ENCODE measurements around the gene HELZ2.

Gene HELZ2

DNA sequence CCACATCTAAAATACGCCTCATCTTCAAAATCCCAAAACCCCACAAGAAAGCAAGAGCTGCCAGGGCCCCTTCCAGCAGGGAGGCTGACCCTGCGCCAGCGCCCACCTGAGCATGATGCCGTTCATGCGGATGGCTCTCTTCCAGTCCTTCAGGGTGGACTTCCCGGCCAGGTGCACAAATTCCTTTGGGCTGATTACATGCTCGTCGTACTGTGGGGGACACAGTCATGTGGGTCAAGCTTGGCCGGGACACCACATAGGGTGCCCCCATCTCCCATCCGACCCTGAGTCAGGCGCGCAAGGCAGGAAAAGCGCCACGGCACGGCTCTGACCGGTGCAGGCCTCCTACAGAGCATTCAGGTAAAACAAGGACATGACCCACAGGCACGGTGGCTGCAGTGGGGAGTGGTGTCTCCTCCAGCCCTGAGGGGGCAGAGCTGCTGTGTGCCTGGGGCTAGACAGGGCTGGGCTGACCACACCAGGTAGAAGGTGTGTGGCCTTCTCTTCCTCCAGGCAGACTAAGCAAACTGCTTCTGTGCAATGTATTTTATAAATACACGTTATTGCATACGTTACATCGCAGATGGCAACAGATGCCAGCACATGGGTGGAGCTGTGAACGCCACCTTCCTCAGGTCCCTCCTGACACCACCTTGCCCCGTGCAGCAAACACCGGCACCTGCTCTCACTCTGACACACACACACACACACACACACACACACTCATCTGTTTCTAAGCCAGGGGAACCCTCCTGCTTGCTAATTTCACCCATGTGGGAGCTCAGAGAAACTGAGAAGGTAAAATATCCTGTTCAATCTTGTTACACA is 23.8 kb upstream of the HELZ2 start:
- no peak for DNase-seq (ENCODE audit: low read depth)

DNA sequence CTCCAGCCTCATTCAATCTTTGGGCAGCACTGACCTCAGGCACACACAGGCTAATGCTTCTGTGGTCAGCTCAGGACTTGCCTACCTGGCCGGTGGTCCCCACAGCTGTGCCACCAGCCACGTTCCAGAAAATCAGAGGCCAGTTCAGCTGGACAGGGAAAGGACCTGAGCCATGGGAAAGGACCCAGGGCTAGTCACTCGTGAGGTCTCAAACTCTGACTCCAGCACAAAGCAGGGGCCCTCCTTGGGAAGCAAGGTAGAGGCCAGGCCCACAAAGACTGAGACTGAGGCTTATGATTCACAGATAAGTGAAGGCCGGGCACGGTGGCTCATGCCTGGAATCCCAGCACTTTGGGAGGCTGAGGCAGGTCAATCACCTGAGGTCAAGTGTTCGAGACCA is 22.4 kb upstream of the HELZ2 start:
- no peak for DNase-seq (ENCODE audit: low read depth)

DNA sequence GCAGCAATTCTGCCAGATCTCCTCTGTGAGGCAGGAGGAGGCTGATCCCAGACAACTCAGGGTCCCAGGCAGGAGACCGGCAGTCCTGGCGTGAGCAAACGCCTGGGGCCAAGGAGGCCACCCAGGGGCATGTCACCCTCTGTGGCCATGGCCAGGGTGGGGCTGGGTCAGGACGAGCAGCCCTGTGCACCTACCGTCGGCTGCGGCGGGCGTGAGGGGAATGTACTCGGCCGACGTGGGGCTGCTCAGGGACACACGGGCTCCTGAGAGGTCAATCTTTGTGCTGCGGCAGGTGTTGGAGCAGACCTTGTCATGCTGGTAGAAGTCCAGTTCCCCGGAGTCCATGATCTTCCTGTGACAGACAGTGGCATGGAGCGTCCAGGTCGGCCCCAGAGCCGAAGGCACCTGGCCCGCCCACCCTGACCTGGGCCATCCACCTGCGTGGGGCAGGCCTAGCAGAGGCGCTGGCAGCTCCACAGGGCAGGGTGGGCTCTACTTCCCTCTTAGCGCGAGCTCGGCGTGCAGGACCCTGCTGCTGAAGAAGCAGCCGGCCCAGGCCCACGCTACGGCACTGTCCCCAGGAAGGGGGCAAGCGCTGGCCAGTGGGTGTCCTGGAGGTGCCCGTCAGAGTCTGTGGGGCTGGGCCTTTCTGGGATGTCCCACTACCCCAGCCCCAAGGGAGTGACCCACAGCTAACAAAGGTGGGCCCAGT is 21.5 kb upstream of the HELZ2 start:
- no peak for DNase-seq (ENCODE audit: low read depth)

GRCh38 chr20:63594043-63594561 is 20.1 kb upstream of the HELZ2 start:
- no peak for DNase-seq (ENCODE audit: low read depth)

DNA sequence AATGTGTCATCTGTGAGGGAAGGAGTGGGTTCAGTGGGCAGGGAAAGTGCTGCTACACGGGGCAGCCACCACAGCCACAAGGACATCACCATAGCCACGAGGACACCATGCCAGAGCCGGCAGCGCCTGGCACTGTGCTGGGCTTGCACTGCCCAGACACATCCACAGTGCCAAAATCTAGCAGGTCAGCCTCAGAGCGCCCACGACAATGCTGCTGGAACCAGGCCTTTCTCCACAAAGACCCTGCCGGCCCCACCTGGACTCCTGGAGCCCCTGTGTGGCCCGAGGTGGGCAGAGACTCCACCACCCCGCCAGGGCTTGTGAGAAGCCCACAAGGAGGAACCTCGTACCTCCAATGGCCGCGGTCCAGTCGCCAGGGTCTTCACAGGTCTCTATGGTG is 18.6 kb upstream of the HELZ2 start:
- no peak for DNase-seq (ENCODE audit: low read depth)

GRCh38 chr20:63591786-63592355 is 17.8 kb upstream of the HELZ2 start:
- no peak for DNase-seq (ENCODE audit: low read depth)

DNA sequence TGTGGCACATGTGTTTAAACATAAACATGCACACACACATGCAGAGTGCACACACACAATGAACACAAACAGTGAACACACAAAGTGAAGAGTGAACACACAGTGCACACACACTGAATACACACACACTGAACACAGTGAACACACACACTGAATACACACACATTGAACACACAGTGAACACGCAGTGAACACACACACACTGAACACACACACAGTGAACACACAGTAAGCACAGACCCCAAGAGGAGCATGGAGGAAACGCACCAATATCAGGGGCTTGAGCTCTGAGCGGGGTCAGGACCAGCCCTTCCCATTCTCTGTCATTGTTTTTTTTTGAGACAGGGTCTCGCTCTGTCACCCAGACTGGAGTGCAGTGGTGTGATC is 17.1 kb upstream of the HELZ2 start:
- no peak for DNase-seq (ENCODE audit: low read depth)

DNA sequence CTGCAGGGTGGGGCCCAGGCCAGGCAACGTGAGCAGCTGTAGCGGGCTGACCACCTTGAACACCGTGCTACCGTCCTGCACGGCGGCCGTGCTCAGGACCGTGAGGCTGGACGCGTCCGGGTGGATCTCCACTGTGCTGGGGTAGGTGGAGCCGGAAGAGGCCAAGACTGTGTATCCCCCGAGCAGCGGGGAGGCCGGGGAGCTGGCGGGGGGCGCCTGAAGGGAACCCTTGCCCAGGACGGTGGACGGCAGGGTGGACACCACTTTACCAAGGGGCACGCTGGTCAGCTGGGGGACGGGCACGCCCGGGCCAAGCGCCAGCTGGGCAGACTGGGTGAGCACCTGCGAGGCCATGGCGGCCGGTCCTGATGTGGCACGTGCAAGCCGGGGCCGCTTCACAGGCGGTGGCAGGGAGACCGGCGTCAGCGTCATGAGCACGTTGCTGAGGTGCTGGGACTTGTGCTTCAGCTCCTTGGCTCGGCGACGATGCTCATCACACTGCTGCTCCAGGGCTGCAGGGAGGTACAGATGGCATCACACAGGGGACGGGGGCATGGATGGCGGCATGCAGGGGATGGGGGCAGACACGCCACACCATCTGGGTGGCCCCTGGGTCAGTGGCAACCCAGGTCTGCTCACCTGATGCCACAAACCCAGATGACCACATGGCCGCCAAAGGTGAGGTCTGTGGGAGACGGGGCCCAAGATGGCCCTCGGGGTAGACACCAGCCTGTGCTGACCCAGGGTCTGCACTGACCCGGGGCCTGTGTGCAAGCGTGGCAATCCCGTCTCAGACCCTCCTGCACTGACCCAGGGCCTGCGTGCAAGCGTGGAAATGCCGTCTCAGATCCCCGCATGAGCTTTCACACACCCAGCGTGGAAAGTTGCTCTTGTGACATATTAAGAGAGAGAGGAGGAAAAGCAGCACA is 16.4 kb upstream of the HELZ2 start:
- DNase-seq (ENCODE audit: low read depth), result no peak

DNA sequence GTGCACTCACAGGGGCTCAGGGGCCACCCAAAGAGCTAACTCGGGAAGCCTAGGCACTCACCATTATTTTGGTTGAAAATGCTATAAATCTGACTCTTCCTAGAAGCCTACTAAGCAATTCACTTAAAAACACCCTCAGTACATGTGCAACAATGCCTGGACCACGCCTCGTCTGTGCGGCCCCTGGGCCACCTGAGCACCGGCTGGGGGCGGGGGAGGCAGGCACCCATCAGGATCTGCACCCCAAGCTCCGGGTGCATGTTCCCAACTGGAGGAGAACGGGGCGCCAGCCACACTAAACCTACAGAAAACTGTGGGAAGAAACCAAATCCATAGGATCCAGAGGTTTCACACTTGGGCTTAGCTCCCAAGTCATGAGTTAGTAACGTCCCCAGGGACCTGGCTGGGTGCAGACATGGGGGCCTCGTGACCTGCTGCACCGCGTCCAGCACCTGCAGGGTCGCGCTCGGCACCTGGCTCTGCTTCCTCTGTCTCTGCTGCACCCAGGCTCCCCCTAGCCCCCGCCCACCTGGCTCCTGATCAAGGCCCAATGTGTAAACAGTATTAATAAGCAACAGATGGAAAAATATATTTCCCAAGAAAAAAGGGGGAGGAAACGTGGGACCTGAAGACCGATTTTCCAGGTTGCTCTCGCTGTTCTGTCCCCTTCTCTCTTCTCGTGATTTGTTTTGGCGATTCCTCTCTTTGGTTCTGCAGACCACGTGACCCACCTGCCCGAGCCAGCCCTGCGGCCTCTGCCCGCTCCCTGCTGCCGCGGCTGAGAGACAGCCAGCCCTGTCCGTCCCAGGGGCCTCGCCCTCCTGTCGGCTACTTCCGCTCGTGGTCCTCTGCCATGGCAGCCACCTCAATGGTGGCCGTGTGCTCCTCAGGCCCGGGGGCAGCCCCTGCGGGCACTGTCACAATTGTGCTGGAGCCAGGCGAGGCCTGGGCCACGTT is 15.5 kb upstream of the HELZ2 start:
- no peak for DNase-seq (ENCODE audit: low read depth)

DNA sequence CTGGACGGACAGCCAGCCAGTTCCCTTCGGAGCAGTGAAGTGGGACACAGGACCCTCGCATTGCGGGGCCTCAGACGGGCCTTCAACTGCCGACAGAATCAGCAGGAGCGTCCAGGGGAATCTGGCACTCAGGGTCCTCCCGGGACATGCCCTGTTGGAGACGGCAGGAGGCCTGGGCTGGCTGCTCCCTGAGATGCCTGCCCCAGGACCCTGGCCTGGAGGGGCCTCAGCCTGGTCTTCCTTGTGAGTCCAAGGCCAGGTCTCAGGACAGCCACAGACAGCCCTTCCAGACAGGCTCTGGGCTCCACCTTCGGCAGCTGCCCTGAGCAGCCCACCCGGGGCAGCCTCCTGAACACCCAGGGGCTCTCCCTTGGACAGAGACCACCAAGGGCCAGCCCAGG is 14.6 kb upstream of the HELZ2 start:
- no peak for DNase-seq (ENCODE audit: low read depth)

GRCh38 chr20:63587776-63588591 is 13.9 kb upstream of the HELZ2 start:
- no peak for DNase-seq (ENCODE audit: low read depth)

DNA sequence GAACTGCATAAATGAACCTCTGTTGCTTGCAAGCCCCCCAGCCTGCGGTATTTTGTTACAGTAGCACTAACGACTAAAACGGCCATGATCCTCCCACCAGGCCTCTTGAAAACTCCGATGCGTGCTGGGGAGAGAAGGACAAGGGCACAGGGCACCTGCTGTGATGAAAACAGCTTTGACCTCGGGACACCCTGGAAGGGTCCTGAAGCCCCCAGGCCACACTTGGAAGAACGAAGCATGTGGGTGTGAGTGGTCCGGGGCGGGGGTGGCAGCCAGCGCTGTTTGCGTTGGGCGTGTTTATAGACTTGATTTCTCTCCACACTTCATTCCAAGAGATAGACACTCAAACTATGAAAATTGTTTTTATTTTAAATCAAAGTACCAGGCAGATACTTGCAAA is 13.2 kb upstream of the HELZ2 start:
- no peak for DNase-seq (ENCODE audit: low read depth)

DNA sequence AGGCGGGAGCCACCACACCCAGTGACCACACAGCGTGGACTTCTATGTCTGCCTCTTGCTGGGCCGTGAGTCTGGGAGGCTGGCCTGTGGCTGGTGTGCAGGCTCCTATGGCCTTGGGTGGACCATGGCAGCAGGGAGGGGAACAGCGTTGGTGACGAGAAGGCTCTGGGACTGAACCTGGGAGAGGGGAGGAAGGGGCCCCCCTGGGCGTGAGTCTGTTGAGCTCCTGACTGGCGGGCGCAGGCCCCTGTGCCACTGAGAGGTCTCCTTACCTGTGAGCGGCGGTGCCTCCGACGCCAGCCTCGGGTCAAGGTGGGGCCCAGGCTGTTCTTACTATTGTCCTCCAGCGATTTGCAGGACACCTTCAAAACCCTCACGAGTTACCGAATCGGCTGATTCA is 12.8 kb upstream of the HELZ2 start:
- no peak for DNase-seq (ENCODE audit: low read depth)

GRCh38 chr20:63585616-63586565 is 11.9 kb upstream of the HELZ2 start:
- no peak for DNase-seq (ENCODE audit: low read depth)

GRCh38 chr20:63582382-63583063 is 8.5 kb upstream of the HELZ2 start:
- no peak for DNase-seq (ENCODE audit: low read depth)

- DNase-seq (ENCODE audit: low read depth), result no peak
Observed at GRCh38 chr20:63580796-63581461, 6.9 kb upstream of the HELZ2 start.

DNA sequence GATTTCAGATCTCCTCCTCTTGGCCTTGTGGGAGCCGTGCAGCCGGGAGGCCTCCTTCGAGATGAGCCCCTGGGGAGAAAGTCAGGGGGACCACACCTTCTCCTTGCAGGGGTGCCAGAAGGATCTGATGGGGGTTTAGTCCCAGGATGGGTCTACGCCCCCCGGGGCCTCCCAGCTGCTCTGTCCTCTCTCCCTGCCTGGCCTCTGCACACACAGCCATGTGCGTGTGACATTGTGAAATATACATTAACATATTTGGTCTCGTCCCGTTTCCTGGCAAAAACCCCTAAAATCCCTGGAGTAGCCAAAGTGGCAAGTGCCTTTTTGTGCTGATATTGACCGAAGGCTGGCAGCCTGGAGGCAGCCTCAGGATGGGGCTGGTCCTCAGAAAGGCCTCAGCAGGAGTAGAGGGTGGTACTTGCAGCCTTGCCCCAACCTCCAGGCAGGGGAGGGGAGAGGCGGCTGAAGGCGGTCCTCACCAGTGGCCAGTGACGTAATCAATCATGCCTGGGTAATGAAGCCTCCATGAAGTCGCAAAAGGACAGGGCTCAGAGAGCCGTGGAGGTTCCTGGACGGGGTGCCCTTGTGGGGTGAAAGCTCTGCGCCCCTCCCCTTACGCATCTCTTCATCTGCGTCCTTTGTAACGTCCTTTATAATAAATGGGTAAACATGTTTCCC is 5.1 kb upstream of the HELZ2 start:
- no peak for DNase-seq (ENCODE audit: low read depth)

Data from non-pigmented ciliary epithelial cell (primary cell).